Thoracic aorta (tissue), 2 donors: ENCODE measurements around the gene COA7. TPM values are rescaled to one million over a fixed set of nuclear protein-coding genes. Genes with fewer than 3 reads are reported as not detected.

Experiments
- ATAC-seq: fragments of 150-250 bp; one replicate; pipeline ENCODE4 v1.8.0; 2017; ENCODE audit warnings: low read depth; ENCODE audit not compliant: insufficient number of reproducible peaks, low FRiP score
- DNase-seq: peaks from one replicate; pipeline ENCODE4 v3.0.0-alpha.2; 2020; ENCODE audit warnings: low spot score
- H3K27ac ChIP-seq, 2 donors: fragments of 200-600 bp; sonication (generic); 1 replicate in 1 of 2; 2 replicates in 1 of 2; pipeline ENCODE4 v1.5.1; 2016; ENCODE audit warnings: mild to moderate bottlenecking in 2 of 2, moderate library complexity in 2 of 2
- H3K27me3 ChIP-seq: fragments of 200-600 bp; sonication (generic); replicated peaks from 2 replicates; pipeline ENCODE4 v1.6.0; 2016; ENCODE audit warnings: mild to moderate bottlenecking; ENCODE audit not compliant: insufficient read depth
- H3K36me3 ChIP-seq: fragments of 200-600 bp; sonication (generic); one replicate; pipeline ENCODE4 v1.5.1; 2016
- H3K4me1 ChIP-seq, 2 donors: fragments of 200-600 bp; sonication (generic); 1 replicate in 1 of 2; 2 replicates in 1 of 2; pipeline versions ENCODE4 v1.5.1 to v1.6.0; 2016; ENCODE audit warnings: low read depth in 2 of 2, mild to moderate bottlenecking in 1 of 2; ENCODE audit not compliant: control insufficient read depth in 1 of 2
- H3K4me3 ChIP-seq: fragments of 200-600 bp; sonication (generic); 2 replicates; pipeline ENCODE4 v1.5.1; 2016; ENCODE audit warnings: mild to moderate bottlenecking
- H3K9me3 ChIP-seq: fragments of 200-600 bp; sonication (generic); 2 replicates; pipeline ENCODE4 v1.5.1; 2016
- CTCF ChIP-seq: fragments of 200-600 bp; sonication (generic); IDR thresholded peaks from one replicate; pipeline ENCODE4 v1.5.1; 2019; ENCODE audit warnings: antibody characterized with exemption
- total RNA-seq, 2 donors: library from RNA; depleted of rRNA; stranded (reverse); fragments of >200 nt; gene quantifications; one replicate each; pipeline versions ENCODE4 v1.1.0 to v1.2.3, GENCODE V29; 2016

Gene COA7
- total RNA-seq, 2 donors from 2014 or later: 4.6 to 9.9 TPM

GRCh38 chr1:52645261-52645660 is 52.9 kb downstream of the COA7 start:
- H3K4me3 ChIP-seq: no peak overlapping the region
- H3K36me3 ChIP-seq: no peaks in the 10 kb centered on the region
- no peak for TF ChIP-seq CTCF
- no peak overlapping the region for H3K27ac ChIP-seq
- H3K4me1 ChIP-seq: no peaks in the 10 kb centered on the region
- no peaks in the 10 kb centered on the region for H3K27me3 ChIP-seq
- ATAC-seq (no peak), DNase-seq (no peak)
- no peaks in the 10 kb centered on the region for H3K9me3 ChIP-seq

- no peaks in the 10 kb centered on the region for H3K4me1 ChIP-seq
- H3K27ac ChIP-seq: no peak overlapping the region
- no peak overlapping the region for H3K4me3 ChIP-seq
- DNase-seq (no peak), ATAC-seq (no peak)
- H3K9me3 ChIP-seq: no peaks in the 10 kb centered on the region
- TF ChIP-seq CTCF: no peak
- H3K36me3 ChIP-seq: no peaks in the 10 kb centered on the region
- no peaks in the 10 kb centered on the region for H3K27me3 ChIP-seq
Measured at GRCh38 chr1:52641307-52641706, 56.8 kb downstream of the COA7 start.

GRCh38 chr1:52640697-52641096 is 57.5 kb downstream of the COA7 start:
- H3K4me1 ChIP-seq: no peaks in the 10 kb centered on the region
- no peak overlapping the region for H3K4me3 ChIP-seq
- ATAC-seq (no peak), DNase-seq (no peak)
- H3K27ac ChIP-seq: no peak overlapping the region
- no peaks in the 10 kb centered on the region for H3K36me3 ChIP-seq
- H3K27me3 ChIP-seq: no peaks in the 10 kb centered on the region
- TF ChIP-seq CTCF: no peak
- H3K9me3 ChIP-seq: no peaks in the 10 kb centered on the region

GRCh38 chr1:52637946-52638345 is 60.2 kb downstream of the COA7 start:
- Histone ChIP-seq H3K4me3 (no peak overlapping the region), H3K9me3 (no peaks in the 10 kb centered on the region), H3K27me3 (no peaks in the 10 kb centered on the region), H3K4me1 (peaks cover 0 to 5% of the 10 kb centered on the region in 2 donors), H3K27ac (no peak overlapping the region), H3K36me3 (no peaks in the 10 kb centered on the region)
- ATAC-seq (no peak), DNase-seq (no peak)
- no peak for TF ChIP-seq CTCF

GRCh38 chr1:52636721-52637695 is 61.1 kb downstream of the COA7 start:
- Histone ChIP-seq H3K4me3 (no peak overlapping the region), H3K27ac (no peak overlapping the region), H3K9me3 (no peaks in the 10 kb centered on the region), H3K4me1 (peaks cover 0 to 10% of the 10 kb centered on the region in 2 donors), H3K36me3 (no peaks in the 10 kb centered on the region), H3K27me3 (no peaks in the 10 kb centered on the region)
- no peak for DNase-seq
- ATAC-seq: no peak
- TF ChIP-seq CTCF: no peak
